Activated CD4-positive, alpha-beta T cell treated with anti-CD3 and anti-CD28 coated beads, Interleukin-2, amount 50 U/mL, for 24 hours (primary cell): Measurements from ENCODE around the gene TEAD4.

ENCODE experiments used
- DNase-seq, 2 donors: peaks; one replicate each; pipeline ENCODE4 v3.0.0-alpha.2; 2020; ENCODE audit warnings: low read depth in 1 of 2, low spot score in 1 of 2

TEAD4 gene

DNA sequence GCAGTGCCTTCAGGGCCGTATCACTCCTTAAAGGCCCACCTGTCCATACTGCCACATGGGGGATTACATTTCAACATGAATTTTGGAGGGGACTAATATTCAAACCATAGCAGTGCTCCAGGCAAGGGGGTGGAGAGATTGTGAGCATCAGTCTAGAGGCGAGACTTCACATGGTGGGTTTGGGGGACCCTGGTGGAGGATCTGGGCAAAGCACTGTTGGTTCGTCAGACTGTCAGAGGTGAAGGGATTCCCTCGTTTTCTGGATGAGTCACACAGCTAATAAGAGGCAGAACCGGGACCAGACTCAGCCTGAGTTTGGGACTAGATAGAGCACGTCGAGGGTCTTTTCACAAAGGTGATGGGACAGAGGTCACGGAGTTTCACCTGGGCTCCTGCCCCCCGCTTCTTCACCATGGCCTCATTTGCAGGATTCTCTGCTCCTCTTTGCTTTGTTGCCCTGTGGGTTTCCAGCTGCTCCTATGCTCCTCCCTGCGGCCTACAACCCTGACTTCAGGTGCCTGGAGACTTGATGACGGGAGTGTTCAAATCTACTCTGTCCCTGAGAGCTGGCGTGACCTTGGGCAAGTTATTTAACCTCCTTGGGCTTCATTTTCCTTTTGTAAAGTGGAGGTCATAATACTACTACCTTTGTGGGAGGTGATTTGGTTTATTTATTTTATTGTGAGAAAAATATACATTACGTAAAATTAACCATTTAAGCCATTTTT is 41.5 kb downstream of the TEAD4 start:
- DNase-seq = no peak

GRCh38 chr12:3002646-3003045 is 43.4 kb downstream of the TEAD4 start:
- DNase-seq = no peak

GRCh38 chr12:3003357-3003992 is 44.3 kb downstream of the TEAD4 start:
- no peak for DNase-seq

DNA sequence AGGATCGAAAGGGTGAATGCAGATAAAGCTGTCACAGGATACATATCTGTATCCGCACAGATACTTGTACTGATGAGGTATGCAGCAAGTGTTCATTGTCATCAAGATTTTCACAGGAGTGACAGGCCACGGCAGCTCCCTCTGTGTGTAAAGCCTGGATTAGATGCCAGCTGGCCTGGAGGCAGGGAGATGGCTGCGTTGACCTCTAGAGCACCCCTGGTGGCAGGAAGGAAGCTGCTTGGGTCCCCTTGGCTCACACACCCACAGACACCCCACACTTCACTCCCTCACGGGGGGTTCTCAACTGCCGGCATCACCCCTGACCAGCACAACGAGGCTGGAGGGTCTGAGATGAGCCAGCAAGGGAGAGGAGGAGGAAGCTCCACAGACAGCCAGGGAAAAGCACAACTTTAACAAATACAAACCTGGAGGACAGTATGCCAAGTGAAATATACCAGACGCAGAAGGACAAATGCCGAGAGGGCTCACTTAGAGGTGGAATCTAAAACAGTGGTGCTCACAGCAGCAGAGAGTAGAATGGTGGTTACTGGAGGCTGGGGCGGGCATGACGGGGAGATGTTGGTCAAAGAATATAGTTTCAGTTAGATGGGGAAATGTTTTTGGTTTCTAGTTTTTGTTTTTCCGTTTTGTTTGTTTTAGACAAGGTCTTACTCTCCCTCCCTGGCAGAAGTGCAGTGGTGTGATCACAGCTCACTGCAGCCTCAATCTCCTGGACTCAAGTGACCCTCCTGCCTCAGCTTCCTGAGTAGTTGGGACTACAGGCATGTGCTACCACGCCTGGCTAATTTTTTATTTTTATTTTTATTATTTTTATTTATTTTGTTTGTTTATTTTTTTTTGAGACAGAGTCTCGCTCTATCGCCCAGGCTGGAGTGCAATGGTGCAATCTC is 45.7 kb downstream of the TEAD4 start:
- DNase-seq = no peak

DNA sequence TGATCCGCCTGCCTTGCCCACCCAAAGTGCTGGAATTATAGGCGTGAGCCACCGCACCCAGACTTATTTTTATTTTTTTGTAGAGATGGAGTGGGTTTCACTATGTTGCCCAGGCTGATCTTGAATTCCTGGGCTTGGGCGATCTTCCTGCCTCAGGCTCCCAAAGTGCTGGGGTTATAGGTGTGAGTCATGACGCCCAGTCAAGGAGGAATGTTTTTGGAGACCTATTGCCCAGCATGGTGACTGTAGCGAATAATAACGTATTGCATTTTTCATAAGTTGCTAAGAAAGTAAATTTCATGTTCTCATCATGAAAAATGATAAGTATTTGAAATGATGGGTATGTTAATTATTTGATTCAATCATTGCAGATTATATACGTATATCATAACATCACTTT is 46.5 kb downstream of the TEAD4 start:
- no peak for DNase-seq

DNA sequence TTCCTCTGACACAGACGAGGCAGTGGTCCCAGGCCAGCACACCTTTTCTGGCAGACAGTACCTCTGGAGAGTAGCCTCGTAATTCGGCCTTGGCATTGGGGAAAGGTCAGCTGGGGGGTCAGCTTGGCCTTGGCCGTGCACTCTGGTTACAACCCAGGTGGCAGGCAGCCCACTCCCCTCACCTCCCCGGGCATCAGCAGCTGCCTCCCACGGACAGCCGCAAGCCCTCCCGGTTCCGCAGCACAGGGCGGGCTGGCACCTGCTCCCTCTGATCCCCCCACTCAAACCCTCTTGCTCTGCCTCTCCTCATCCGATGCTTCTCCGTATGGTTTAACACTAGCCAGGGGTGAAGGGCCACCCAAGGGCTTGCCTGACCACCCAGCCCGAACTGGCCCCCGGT is 50.6 kb downstream of the TEAD4 start:
- no peak for DNase-seq

- DNase-seq = no peak
Observed at GRCh38 chr12:3010214-3010930, 51.2 kb downstream of the TEAD4 start.

- no peak for DNase-seq
Observed at GRCh38 chr12:3012786-3013185, 53.6 kb downstream of the TEAD4 start.

GRCh38 chr12:3014641-3015040 is 55.4 kb downstream of the TEAD4 start:
- no peak for DNase-seq

- no peak for DNase-seq
Observed at GRCh38 chr12:3015356-3015755, 56.2 kb downstream of the TEAD4 start.

DNA sequence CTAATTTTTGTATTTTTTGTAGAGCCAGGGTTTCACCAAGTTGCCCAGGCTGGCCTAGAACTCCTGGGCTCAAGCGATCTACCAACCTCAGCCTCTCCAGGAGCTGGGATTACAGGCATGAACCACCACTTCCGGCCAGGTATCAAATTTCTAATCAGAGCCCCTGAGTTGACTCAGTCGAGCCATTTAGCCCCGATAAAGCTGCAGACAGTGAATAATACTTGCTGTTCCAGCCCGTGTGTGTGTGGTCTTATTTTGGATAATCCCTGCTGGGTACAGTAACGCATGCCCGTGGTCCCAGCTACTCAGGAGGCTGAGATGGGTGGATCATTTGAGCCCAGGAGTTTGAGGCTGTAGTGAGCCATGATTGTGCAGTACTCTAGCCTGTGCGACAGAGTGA is 57.0 kb downstream of the TEAD4 start:
- no peak for DNase-seq

DNA sequence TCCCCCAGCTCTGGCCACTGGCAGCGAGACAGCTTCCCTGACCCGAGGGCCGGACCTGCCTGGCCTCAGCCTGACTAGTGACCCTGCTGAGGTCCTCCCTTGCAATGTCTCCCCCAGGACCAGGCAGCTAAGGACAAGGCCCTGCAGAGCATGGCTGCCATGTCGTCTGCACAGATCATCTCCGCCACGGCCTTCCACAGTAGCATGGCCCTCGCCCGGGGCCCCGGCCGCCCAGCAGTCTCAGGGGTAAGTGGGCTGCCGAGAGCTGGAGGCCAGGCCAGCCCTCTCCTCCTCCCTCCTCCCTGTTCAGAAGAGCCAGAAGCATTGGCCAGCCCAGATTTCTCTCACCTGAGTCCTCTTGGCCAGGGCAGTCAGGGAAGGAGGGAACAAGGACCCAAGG is 58.1 kb downstream of the TEAD4 start:
- no peak for DNase-seq

- no peak for DNase-seq
Observed at GRCh38 chr12:3018284-3019004, 59.2 kb downstream of the TEAD4 start.

- DNase-seq = no peak
Observed at GRCh38 chr12:3019005-3019680, 59.9 kb downstream of the TEAD4 start.

DNA sequence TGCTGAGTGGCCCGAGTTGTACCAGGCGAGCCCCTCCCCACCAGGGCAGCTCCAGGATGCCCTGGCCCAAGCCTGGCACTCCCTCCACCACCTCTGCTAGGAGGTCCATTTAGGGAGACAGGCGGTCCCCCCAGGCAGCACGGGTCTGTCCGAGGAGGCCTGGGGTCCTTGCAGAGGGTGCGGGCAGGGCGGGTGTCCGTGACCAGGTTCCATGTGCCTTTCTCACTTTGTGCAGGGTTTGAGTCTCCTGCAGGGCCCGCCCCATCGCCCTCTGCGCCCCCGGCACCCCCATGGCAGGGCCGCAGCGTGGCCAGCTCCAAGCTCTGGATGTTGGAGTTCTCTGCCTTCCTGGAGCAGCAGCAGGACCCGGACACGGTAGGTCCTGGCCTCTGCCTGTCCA is 61.2 kb downstream of the TEAD4 start:
- DNase-seq = no peak

DNA sequence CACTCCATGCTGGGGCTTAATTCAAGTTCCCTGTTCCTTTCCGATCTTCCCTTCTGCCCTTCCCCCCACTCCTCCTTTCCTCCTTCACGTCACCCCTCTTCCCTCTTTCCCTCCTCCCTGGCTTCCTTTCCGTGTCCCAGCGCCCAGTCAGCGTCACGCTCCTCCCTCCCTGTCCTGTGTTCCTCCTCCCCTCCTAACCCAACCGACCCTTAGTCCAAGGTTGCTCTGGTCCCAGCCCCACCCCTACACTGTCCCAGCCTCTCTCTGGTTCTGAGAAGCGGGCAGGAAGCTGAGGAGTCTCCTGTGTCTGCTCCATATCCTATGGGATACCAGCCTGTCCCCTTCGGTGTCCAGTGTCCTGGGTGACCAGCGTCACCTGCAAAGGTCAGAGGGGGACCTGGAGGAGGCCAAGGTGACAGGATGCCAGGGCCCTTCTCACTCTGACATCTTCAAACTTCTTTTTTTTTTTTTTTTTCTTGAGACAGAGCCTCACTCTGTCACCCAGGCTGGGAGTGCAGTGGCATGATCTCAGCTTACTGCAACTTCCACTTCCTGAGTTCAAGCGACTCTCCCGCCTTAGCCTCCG is 61.7 kb downstream of the TEAD4 start:
- DNase-seq = no peak

GRCh38 chr12:3022411-3022810 is 63.2 kb downstream of the TEAD4 start:
- no peak for DNase-seq

GRCh38 chr12:3022961-3023360 is 63.8 kb downstream of the TEAD4 start:
- DNase-seq = no peak

GRCh38 chr12:3028108-3028507 is 68.9 kb downstream of the TEAD4 start:
- DNase-seq = no peak
